WI38 (cell line): ENCODE data around the gene GPR137B.
"Not testable (repeated sequence)": the region's sequence is repeated elsewhere in the genome, so short reads cannot be mapped to it uniquely, and the experiment has no call there.

ENCODE experiments used
- H3K4me3 ChIP-seq: 2 replicates; pipeline ENCODE4 v1.5.1; 2011; ENCODE audit warnings: low read depth, mild to moderate bottlenecking, control low read depth, low read length
- TF ChIP-seq, protein P1 (sequence below): IDR thresholded peaks from 2 replicates; pipeline ENCODE4 v1.5.1; 2012; ENCODE audit warnings: low read depth, mild to moderate bottlenecking, control low read depth, low read length

GPR137B gene

DNA sequence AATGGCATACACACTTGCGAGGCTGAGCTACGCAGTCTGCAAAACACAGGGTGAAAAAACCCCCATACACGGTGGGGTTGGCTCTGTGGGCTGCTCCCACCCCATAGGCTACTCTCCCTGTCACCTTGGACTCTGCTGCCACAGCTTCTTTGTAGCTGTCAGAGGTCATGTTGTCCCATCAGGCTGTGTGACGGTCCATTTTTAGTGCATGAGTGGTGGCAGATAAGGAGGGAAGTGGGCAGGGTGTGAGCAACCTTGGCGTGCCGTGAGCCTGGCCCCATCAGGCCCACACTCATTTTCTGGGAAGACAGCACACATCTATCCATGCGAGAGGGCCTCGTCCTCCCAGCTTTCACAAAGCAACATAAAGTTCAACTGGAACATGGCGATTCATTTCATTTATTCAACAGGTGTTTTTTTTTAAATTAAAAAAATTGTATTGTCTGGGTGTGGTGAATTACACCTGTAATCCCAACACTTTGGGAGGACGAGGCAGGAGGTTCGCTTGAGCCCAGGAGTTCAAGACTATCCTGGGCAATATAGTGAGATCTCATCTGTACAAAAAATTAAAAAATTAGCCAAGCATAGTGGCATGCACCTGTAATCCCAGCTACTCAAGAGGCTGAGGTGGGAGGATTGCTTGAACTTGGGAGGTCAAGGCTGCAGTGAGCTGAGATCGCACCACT is 9.5 kb downstream of the GPR137B start:
- no peak overlapping the region for H3K4me3 ChIP-seq
- TF ChIP-seq, protein P1, sequence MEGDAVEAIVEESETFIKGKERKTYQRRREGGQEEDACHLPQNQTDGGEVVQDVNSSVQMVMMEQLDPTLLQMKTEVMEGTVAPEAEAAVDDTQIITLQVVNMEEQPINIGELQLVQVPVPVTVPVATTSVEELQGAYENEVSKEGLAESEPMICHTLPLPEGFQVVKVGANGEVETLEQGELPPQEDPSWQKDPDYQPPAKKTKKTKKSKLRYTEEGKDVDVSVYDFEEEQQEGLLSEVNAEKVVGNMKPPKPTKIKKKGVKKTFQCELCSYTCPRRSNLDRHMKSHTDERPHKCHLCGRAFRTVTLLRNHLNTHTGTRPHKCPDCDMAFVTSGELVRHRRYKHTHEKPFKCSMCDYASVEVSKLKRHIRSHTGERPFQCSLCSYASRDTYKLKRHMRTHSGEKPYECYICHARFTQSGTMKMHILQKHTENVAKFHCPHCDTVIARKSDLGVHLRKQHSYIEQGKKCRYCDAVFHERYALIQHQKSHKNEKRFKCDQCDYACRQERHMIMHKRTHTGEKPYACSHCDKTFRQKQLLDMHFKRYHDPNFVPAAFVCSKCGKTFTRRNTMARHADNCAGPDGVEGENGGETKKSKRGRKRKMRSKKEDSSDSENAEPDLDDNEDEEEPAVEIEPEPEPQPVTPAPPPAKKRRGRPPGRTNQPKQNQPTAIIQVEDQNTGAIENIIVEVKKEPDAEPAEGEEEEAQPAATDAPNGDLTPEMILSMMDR: no peak

DNA sequence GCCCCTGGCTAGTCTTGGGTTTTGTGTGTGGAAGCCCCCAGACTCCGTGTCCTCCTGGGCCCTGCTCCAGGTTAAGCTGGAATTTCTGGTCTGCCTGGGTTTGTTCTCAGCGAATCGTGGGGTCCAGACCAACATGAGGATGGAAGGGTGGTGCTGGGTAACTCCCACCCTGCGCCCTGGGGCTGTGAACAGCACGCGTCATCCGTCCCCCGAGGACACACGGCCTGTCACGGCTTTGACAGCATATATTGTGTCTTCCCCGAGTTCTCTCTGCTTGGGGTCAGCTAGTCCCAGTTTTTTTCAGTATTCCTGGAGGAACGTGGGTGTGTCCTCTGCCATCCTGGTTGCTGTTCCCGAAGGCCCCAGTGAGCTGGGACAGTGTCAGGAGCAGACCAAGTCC is 11.8 kb downstream of the GPR137B start:
- TF ChIP-seq, protein P1: no peak
- H3K4me3 ChIP-seq: no peak overlapping the region

DNA sequence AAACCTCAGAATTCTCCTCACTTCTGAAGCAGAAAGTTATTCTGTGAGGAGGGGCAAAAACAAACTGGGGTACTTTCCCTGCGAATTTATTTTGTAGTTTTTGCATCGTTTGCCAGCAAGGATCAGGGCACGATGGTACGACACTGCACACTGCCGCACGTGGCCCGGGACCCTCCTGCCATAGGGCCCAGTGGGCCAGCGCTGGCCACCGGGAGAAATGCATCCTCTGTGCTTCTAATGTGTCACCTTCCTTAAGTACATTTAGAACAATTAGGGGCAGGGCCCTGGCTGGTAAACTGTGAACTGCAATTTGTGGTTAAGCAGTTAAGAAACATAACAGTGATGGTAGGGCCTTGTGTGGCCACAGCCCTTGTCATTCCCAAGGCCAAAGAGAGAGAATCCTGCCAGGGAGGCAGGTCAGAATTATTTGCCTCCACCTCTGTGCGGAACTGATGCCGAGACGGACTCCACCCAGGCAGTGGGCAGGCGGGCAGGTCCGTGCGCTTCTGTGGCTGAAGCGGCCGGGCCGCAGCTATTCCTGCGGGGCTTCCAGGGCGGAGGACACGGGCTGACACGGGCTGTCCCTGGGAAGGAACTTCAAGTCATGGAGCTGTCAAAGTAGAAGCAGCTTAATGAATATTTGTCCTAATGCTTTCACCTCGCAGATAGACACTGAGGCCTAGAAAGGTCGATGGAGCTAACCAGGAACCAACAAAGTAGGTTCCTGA is 12.5 kb downstream of the GPR137B start:
- no peak overlapping the region for H3K4me3 ChIP-seq
- TF ChIP-seq, protein P1: no peak

DNA sequence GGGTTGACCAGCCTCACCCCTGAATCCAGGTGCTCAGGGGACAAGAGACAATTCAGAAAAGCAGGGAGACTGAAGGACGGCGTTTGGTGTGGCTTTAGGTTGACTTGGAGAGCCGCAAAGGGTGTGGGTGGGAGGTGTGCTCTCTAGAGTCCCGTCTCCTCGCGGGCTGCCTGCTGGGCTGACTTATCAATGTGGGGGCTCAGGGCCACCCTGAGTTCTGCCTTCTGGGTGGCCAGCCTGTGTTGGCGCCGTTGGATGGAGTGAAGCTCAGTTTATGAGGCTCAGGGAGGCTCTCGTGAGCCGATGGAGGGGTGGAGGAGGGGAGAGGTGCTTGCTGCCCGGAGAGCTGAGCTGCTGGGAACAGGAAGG is 13.0 kb downstream of the GPR137B start:
- H3K4me3 ChIP-seq: no peak overlapping the region
- TF ChIP-seq, protein P1: no peak

DNA sequence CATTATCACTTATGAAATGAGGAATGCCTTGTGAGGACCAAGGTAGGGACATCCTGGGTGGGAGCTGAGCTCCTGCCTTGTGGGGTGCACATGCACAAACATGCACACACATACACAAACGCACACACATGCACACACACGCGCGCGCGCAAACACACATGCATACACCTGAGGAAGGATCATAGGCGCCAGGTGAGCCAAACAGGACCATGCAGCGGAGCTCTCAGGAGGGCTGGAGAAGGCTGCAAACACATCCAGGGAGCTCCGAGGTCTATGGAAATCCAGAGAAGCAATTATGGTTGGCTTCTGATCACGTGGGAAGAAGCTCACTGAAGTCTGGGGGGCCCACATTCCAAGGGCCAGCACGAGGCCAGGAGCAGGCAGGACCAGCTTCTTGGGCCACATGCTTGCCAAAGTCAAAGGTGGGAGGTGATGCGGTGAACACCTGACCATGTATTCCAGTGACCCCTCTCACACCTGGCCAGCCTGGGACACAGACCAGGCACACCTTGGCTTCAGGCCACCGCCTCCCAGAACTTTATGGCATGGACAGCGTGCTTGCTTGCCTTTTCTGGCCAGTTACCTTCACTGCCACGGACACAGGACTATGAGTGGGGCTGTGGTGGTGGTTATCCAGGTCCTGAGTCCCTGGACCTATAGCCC is 13.6 kb downstream of the GPR137B start:
- TF ChIP-seq, protein P1: no peak
- H3K4me3 ChIP-seq: no peak overlapping the region

DNA sequence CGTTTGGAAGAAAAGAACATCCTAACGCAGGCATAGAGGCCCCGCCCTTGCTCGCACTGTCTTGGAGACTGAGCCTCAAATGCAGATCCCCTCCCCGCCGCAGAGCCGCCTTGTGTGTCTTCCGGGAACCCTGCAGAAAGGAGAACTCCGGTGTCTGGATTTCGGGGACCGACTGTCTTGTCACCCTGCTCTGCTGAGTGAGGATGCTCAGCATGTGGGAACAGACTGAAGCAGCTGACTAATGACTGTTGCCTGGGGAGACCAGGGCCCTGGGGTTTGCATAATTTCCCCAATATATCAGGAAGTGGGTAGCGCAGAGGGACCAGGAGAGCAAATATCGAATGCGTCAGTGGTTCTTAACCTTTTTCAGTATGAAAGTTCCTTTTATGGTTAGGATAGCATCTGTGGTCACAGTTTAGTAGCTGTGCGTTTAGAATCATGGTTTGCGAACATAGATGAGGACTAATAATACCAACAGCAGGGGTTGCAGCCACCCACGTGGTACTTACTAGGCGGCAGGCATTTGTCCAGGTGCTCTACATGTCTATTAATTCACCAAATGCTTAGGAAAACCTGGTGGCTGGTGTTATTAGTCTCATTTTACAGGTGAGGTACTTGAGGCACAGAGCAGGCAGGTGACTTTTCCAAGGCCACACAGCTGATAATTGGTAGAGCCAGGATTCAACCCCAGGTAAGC is 14.3 kb downstream of the GPR137B start:
- TF ChIP-seq, protein P1: no peak

DNA sequence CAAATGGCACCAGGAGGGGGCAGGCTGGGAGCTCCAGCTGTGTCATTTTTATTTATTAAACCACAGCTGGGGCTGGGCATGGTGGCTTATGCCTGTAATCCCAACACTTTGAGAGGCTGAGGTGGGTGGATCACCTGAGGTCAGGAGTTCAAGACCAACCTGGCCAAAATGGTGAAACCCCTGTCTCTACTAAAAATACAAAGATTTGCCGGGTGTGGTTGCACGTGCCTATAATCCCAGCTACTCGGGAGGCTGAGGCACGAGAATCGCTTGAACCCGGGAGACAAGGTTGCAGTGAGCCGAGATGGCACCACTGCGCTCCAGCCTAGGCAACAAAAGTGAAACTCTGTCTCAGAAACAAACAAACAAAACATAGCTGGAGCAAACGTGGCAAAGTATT is 15.7 kb downstream of the GPR137B start:
- H3K4me3 ChIP-seq: not testable (repeated sequence)

More for the DNA sequence above, 14.3 kb downstream of the GPR137B start:
- H3K4me3 ChIP-seq: no peak overlapping the region
